ENCODE measurements around the gene EVC2.

Gene EVC2

GRCh38 chr4:5716391-5716790, 8.0 kb upstream of the EVC2 start:
- Histone ChIP-seq H3K4me2 (ENCODE audit: low read length) (no peak overlapping the region), H3K9ac (ENCODE audit: low read length) (no peak overlapping the region), H3K79me2 (ENCODE audit: low read length) (peaks cover 16% of the 10 kb centered on the region), H3K9me3 (ENCODE audit: insufficient read depth, low read length) (peaks cover 5% of the 10 kb centered on the region; the same call in 1 of the 2 replicates), H3K27ac (ENCODE audit: low read length) (no peak overlapping the region), H3K36me3 (replicated peaks; ENCODE audit: low read depth, low read length) (peaks cover 6% of the 10 kb centered on the region), H3K4me3 (ENCODE audit: low read length) (no peak overlapping the region), H4K20me1 (ENCODE audit: insufficient read depth, low read length) (peaks cover 3% of the 10 kb centered on the region; the same call in 1 of the 2 replicates), H2AFZ (ENCODE audit: low read depth, low read length) (no peak overlapping the region), H3K27me3 (ENCODE audit: low read depth, low read length) (no peaks in the 10 kb centered on the region), H3K4me1 (ENCODE audit: low read length) (peaks cover 12% of the 10 kb centered on the region)
- TF ChIP-seq EZH2phosphoT487 (IDR thresholded peaks at IDR 0.05; ENCODE audit: low read depth) (no peak), CTCF (IDR thresholded peaks at IDR 0.05; ENCODE audit: low read depth, low read length) (no peak)

GRCh38 chr4:5715357-5715756, 7.0 kb upstream of the EVC2 start:
- H3K36me3 ChIP-seq (replicated peaks; ENCODE audit: low read depth, low read length): peaks cover 6% of the 10 kb centered on the region
- H4K20me1 ChIP-seq (ENCODE audit: insufficient read depth, low read length): peaks cover 3% of the 10 kb centered on the region; the same call in 1 of the 2 replicates
- TF ChIP-seq EZH2phosphoT487 (IDR thresholded peaks at IDR 0.05; ENCODE audit: low read depth) (no peak), CTCF (IDR thresholded peaks at IDR 0.05; ENCODE audit: low read depth, low read length) (no peak)
- H3K9me3 ChIP-seq (ENCODE audit: insufficient read depth, low read length): peaks cover 5% of the 10 kb centered on the region; the same call in 1 of the 2 replicates
- H3K27ac ChIP-seq (ENCODE audit: low read length): no peak overlapping the region
- H2AFZ ChIP-seq (ENCODE audit: low read depth, low read length): no peak overlapping the region
- H3K4me1 ChIP-seq (ENCODE audit: low read length): peaks cover 16% of the 10 kb centered on the region
- H3K9ac ChIP-seq (ENCODE audit: low read length): no peak overlapping the region
- no peaks in the 10 kb centered on the region for H3K27me3 ChIP-seq (ENCODE audit: low read depth, low read length)
- peaks cover 16% of the 10 kb centered on the region for H3K79me2 ChIP-seq (ENCODE audit: low read length)
- no peak overlapping the region for H3K4me2 ChIP-seq (ENCODE audit: low read length)
- H3K4me3 ChIP-seq (ENCODE audit: low read length): no peak overlapping the region

- H3K27ac ChIP-seq (ENCODE audit: low read length): no peak overlapping the region
- H3K27me3 ChIP-seq (ENCODE audit: low read depth, low read length): no peaks in the 10 kb centered on the region
- no peak overlapping the region for H3K9ac ChIP-seq (ENCODE audit: low read length)
- H3K36me3 ChIP-seq (replicated peaks; ENCODE audit: low read depth, low read length): peaks cover 6% of the 10 kb centered on the region
- H3K4me3 ChIP-seq (ENCODE audit: low read length): no peak overlapping the region
- no peak overlapping the region for H3K4me2 ChIP-seq (ENCODE audit: low read length)
- H3K4me1 ChIP-seq (ENCODE audit: low read length): peaks cover 27% of the 10 kb centered on the region
- H2AFZ ChIP-seq (ENCODE audit: low read depth, low read length): no peak overlapping the region
- peaks cover 3% of the 10 kb centered on the region; the same call in 1 of the 2 replicates for H4K20me1 ChIP-seq (ENCODE audit: insufficient read depth, low read length)
- H3K9me3 ChIP-seq (ENCODE audit: insufficient read depth, low read length): peaks cover 5% of the 10 kb centered on the region; the same call in 1 of the 2 replicates
- TF ChIP-seq EZH2phosphoT487 (IDR thresholded peaks at IDR 0.05; ENCODE audit: low read depth): no peak
- no peak for TF ChIP-seq CTCF (IDR thresholded peaks at IDR 0.05; ENCODE audit: low read depth, low read length)
- peaks cover 16% of the 10 kb centered on the region for H3K79me2 ChIP-seq (ENCODE audit: low read length)
These were observed 5.5 kb upstream of the EVC2 start for GRCh38 chr4:5713861-5714260.

GRCh38 chr4:5712931-5713330, 4.6 kb upstream of the EVC2 start:
- Histone ChIP-seq H3K9ac (ENCODE audit: low read length) (no peak overlapping the region), H3K4me1 (ENCODE audit: low read length) (peaks cover 30% of the 10 kb centered on the region), H3K36me3 (replicated peaks; ENCODE audit: low read depth, low read length) (peaks cover 6% of the 10 kb centered on the region), H3K4me3 (ENCODE audit: low read length) (no peak overlapping the region), H3K9me3 (ENCODE audit: insufficient read depth, low read length) (peaks cover 5% of the 10 kb centered on the region; the same call in 1 of the 2 replicates), H2AFZ (ENCODE audit: low read depth, low read length) (no peak overlapping the region), H4K20me1 (ENCODE audit: insufficient read depth, low read length) (peaks cover 3% of the 10 kb centered on the region; the same call in 1 of the 2 replicates), H3K27me3 (ENCODE audit: low read depth, low read length) (no peaks in the 10 kb centered on the region), H3K4me2 (ENCODE audit: low read length) (no peak overlapping the region), H3K79me2 (ENCODE audit: low read length) (peaks cover 16% of the 10 kb centered on the region), H3K27ac (ENCODE audit: low read length) (no peak overlapping the region)
- TF ChIP-seq EZH2phosphoT487 (IDR thresholded peaks at IDR 0.05; ENCODE audit: low read depth): no peak
- no peak for TF ChIP-seq CTCF (IDR thresholded peaks at IDR 0.05; ENCODE audit: low read depth, low read length)

All from OCI-LY3 (cell line).